Measurements from ENCODE around the gene PRSS27.

Gene PRSS27

GRCh38 chr16:2739625-2740430 is 19.8 kb upstream of the PRSS27 start:
- POLR2A ChIA-PET (ENCODE audit: low non-redundant PET): no interaction called here
- CTCF ChIA-PET: interaction anchor here (0.5 to 1.5 kb wide), 3 partner anchors 128 to 916 kb away, joined by 3 to 7 read pairs (median 4); no protein-coding TSS in a partner anchor
- no peak for DNase-seq (ENCODE audit: low spot score)
- TF ChIP-seq CTCF (conservative IDR thresholded peaks at IDR 0.05; ENCODE audit: low read depth): no peak
- H3K27ac ChIP-seq: peak overlapping the region; percentile 42

GRCh38 chr16:2738615-2739014 is 18.6 kb upstream of the PRSS27 start:
- no peak for TF ChIP-seq CTCF (conservative IDR thresholded peaks at IDR 0.05; ENCODE audit: low read depth)
- H3K27ac ChIP-seq: peak overlapping the region; percentile 42
- no peak for DNase-seq (ENCODE audit: low spot score)
- ChIA-PET POLR2A (ENCODE audit: low non-redundant PET) (no interaction called here), CTCF (interaction anchor here (1.5 kb wide), 1 partner anchor 129 kb away, joined by 4 read pairs; no protein-coding TSS in a partner anchor)

GRCh38 chr16:2737895-2738418 is 17.9 kb upstream of the PRSS27 start:
- no peak for TF ChIP-seq CTCF (conservative IDR thresholded peaks at IDR 0.05; ENCODE audit: low read depth)
- DNase-seq (ENCODE audit: low spot score): no peak
- H3K27ac ChIP-seq: no peak overlapping the region
- CTCF ChIA-PET: no interaction called here
- POLR2A ChIA-PET (ENCODE audit: low non-redundant PET): no interaction called here

- CTCF ChIA-PET: no interaction called here
- POLR2A ChIA-PET (ENCODE audit: low non-redundant PET): no interaction called here
- TF ChIP-seq CTCF (conservative IDR thresholded peaks at IDR 0.05; ENCODE audit: low read depth): no peak
- H3K27ac ChIP-seq: no peak overlapping the region
- DNase-seq (ENCODE audit: low spot score): no peak
Observed at GRCh38 chr16:2737238-2737605, 17.2 kb upstream of the PRSS27 start.

- TF ChIP-seq CTCF (conservative IDR thresholded peaks at IDR 0.05; ENCODE audit: low read depth): no peak
- H3K27ac ChIP-seq: no peak overlapping the region
- ChIA-PET POLR2A (ENCODE audit: low non-redundant PET) (no interaction called here), CTCF (interaction anchor here (0.7 kb wide), 1 partner anchor 12 kb away, joined by 3 read pairs; no protein-coding TSS in a partner anchor)
- DNase-seq (ENCODE audit: low spot score): no peak
Observed at GRCh38 chr16:2736476-2737237, 16.6 kb upstream of the PRSS27 start.

DNA sequence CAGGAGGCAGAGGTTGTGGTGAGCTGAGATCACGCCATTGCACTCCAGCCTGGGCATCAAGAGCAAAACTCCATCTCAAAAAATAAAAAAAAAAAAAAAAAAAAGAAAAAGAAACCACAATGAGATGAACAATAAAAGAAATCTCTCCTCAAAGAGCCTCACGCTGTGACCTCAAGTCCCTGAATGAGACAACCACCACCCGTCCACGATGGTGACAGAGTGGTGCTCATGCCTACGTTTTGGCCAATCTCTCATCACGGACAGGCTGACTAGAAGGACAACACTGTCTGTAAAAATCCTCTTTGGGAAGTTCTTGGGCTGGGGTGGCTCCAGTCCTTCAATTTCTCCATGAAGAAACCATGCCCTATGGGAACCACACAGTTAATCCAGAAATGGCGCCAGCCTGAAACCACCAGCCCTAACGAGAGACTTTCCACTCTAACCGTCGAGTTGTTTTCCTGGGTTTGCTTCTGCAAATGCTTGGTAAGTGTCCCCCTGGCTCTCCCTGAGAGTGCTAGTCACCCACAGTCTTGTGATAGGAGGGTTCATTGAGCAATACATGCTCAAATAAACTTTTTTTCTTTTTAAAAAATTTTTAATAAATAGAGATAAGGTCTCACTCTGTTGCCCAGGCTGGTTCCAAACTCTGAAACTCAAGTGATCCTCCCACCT is 15.0 kb upstream of the PRSS27 start:
- POLR2A ChIA-PET (ENCODE audit: low non-redundant PET): no interaction called here
- TF ChIP-seq CTCF (conservative IDR thresholded peaks at IDR 0.05; ENCODE audit: low read depth): no peak
- H3K27ac ChIP-seq: no peak overlapping the region
- no peak for DNase-seq (ENCODE audit: low spot score)
- CTCF ChIA-PET: interaction anchor here (0.8 kb wide), 1 partner anchor 133 kb away, joined by 3 read pairs; no protein-coding TSS in a partner anchor
